GM10248 (cell line): ENCODE measurements around the gene MRPS34.

ENCODE experiments used
- CTCF ChIA-PET: fragments of 300-600 bp; sonication (Branson Sonifier 250); formaldehyde crosslinking; extraction: SDS; loops from one replicate; lab custom pipeline; 2021; ENCODE audit warnings: antibody characterized with exemption; lab: Yijun Ruan, JAX
- POLR2A ChIA-PET: fragments of 350-650 bp; sonication (Branson Sonifier 250); formaldehyde crosslinking; extraction: SDS; loops from one replicate; lab custom pipeline; 2020; ENCODE audit warnings: antibody characterized with exemption; lab: Yijun Ruan, JAX
- DNase-seq: peaks from one replicate; pipeline ENCODE4 v3.0.0; 2012; ENCODE audit errors: extremely low spot score
- CTCF ChIP-seq: IDR thresholded peaks from 2 replicates; pipeline ENCODE4 v1.5.1; 2012; ENCODE audit warnings: mild to moderate bottlenecking, low read depth; ENCODE audit errors: extremely low read depth, missing control alignments, control extremely low read depth

The MRPS34 gene

GRCh38 chr16:1768061-1768766 lies 4.7 kb downstream of the MRPS34 start:
- no peak for TF ChIP-seq CTCF
- POLR2A ChIA-PET, result no interaction called here
- CTCF ChIA-PET, result interaction anchor here (0.8 to 1.7 kb wide), 2 partner anchors 10 to 14 kb away, joined by 3 to 5 read pairs; partner anchors contain the start of genes NUBP2 and SPSB3
- DNase-seq, result no peak

- no peak for TF ChIP-seq CTCF
- no peak for DNase-seq
- CTCF ChIA-PET, result interaction anchor here (0.8 to 1.7 kb wide), 3 partner anchors 10 to 44 kb away, joined by 3 to 5 read pairs (median 3); partner anchors contain the start of genes NUBP2 and SPSB3
- POLR2A ChIA-PET, result no interaction called here
Measured at GRCh38 chr16:1767116-1767994, 5.6 kb downstream of the MRPS34 start.

GRCh38 chr16:1766701-1767100 lies 6.2 kb downstream of the MRPS34 start:
- no peak for TF ChIP-seq CTCF
- POLR2A ChIA-PET, result no interaction called here
- CTCF ChIA-PET, result interaction anchor here (1.1 to 1.7 kb wide), 2 partner anchors 16 to 43 kb away, joined by 3 to 5 read pairs; partner anchors contain the start of genes NUBP2 and SPSB3
- no peak for DNase-seq

GRCh38 chr16:1766231-1766630 lies 6.7 kb downstream of the MRPS34 start:
- ChIA-PET POLR2A (no interaction called here), CTCF (interaction anchor here (1.1 to 1.7 kb wide), 2 partner anchors 16 to 43 kb away, joined by 3 to 5 read pairs; partner anchors contain the start of genes NUBP2 and SPSB3)
- DNase-seq, result no peak
- TF ChIP-seq CTCF, result no peak

- ChIA-PET POLR2A (no interaction called here), CTCF (interaction anchor here (1.1 to 1.6 kb wide), 3 partner anchors 8 to 42 kb away, joined by 3 to 9 read pairs (median 4); no protein-coding TSS in a partner anchor)
- no peak for DNase-seq
- no peak for TF ChIP-seq CTCF
Measured at GRCh38 chr16:1765826-1766225, 7.1 kb downstream of the MRPS34 start.

GRCh38 chr16:1764971-1765370 lies 8.0 kb downstream of the MRPS34 start:
- no peak for TF ChIP-seq CTCF
- no peak for DNase-seq
- POLR2A ChIA-PET, result interaction anchor here (0.6 kb wide), 1 partner anchor 382 kb away, joined by 4 read pairs; no protein-coding TSS in a partner anchor
- CTCF ChIA-PET, result interaction anchor here (0.9 to 1.6 kb wide), 4 partner anchors 9 to 402 kb away, joined by 3 to 9 read pairs (median 4); partner anchors contain the start of gene MAPK8IP3
